ENCODE results near the gene GRK5.

The GRK5 gene

DNA sequence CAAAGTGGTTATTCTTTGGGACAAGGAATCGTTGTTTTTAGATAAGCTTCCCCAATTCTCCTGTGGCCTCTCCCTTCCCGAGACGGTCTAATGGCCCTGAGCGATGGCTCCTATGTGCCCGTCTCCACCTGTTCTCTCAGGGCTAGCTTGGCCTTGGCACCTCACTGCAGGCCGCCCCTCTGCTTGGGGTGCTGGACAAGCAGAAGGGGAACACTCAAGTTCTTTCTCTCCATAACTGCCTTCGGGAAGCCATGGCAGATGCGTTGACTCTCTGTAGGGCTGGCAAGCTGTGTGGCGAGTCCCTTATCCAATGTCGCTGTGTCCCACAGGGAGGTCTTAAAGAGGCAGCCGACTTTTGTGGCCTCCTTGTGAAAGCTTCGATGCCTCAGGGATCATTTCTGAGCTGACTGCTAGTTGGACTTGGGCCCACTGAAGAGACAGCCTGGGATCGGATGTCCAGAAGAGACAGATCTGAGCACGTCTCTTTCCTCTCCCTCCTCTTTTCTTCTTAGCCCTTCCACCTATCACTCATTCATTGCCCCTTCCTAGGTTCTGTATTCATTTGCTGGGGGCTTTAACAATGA, 70.8 kb downstream of the GRK5 start:
- DNase-seq, result no peak
- TF ChIP-seq, protein P1, sequence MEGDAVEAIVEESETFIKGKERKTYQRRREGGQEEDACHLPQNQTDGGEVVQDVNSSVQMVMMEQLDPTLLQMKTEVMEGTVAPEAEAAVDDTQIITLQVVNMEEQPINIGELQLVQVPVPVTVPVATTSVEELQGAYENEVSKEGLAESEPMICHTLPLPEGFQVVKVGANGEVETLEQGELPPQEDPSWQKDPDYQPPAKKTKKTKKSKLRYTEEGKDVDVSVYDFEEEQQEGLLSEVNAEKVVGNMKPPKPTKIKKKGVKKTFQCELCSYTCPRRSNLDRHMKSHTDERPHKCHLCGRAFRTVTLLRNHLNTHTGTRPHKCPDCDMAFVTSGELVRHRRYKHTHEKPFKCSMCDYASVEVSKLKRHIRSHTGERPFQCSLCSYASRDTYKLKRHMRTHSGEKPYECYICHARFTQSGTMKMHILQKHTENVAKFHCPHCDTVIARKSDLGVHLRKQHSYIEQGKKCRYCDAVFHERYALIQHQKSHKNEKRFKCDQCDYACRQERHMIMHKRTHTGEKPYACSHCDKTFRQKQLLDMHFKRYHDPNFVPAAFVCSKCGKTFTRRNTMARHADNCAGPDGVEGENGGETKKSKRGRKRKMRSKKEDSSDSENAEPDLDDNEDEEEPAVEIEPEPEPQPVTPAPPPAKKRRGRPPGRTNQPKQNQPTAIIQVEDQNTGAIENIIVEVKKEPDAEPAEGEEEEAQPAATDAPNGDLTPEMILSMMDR (IDR thresholded peaks at IDR 0.05; ENCODE audit: low read depth, low read length), result no peak
- H3K36me3 ChIP-seq, result no peaks in the 10 kb centered on the region
- no peak overlapping the region for H3K4me3 ChIP-seq (ENCODE audit: low read depth, low read length)
- H3K4me1 ChIP-seq, result peaks cover 4% of the 10 kb centered on the region
- H3K9me3 ChIP-seq, result no peaks in the 10 kb centered on the region
- H3K27me3 ChIP-seq, result no peaks in the 10 kb centered on the region

DNA sequence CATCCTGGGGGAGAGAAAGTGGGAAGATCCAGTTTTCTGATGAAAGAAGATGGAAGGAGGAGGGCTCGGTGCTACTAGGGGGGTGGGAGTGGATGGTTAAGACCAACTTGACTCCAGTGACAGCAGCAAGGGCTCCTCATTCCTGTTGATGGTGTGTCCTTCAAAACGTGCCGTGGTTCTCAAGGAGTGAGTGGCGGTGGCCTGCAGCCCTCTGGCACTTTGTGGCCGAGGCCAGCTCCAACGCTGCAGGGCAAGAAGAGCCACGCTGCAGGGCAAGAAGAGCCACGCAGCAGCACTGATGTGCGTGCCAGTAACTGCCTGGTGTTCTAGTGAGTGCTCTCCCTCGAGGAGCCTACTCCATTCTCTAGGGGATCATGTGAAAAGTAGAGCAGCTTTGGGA, 72.1 kb downstream of the GRK5 start:
- no peaks in the 10 kb centered on the region for H3K27me3 ChIP-seq
- no peaks in the 10 kb centered on the region for H3K36me3 ChIP-seq
- no peak for DNase-seq
- peaks cover 4% of the 10 kb centered on the region for H3K4me1 ChIP-seq
- no peaks in the 10 kb centered on the region for H3K9me3 ChIP-seq
- TF ChIP-seq, protein P1 (IDR thresholded peaks at IDR 0.05; ENCODE audit: low read depth, low read length), result no peak
- H3K4me3 ChIP-seq (ENCODE audit: low read depth, low read length), result no peak overlapping the region

DNA sequence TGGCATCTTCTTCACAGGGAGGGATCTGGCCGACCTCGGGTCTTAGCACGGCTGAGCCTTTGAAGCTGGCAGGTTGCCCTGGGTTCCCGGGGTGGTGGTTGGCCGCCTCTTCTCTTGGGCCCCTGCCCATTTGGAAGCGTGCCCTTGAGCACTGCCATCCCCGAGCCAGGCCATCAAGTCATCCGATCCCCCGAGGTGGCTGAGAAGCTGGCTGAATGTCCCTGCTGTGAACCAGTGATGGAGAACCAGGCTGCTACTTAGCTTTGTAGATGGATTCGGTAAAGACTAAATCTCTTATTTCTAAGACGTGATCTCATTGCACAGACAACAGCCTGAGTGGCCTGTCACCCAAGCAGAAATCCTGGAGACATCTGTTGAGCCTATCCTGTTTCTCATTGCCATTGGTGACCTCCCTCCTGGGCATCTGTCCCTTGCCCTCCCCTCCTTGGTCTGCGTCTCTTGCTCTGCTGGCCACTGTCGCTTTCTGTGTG, 74.3 kb downstream of the GRK5 start:
- Histone ChIP-seq H3K27me3 (no peaks in the 10 kb centered on the region), H3K9me3 (no peaks in the 10 kb centered on the region), H3K4me1 (peaks cover 4% of the 10 kb centered on the region), H3K4me3 (ENCODE audit: low read depth, low read length) (no peak overlapping the region), H3K36me3 (no peaks in the 10 kb centered on the region)
- TF ChIP-seq, protein P1 (IDR thresholded peaks at IDR 0.05; ENCODE audit: low read depth, low read length), result no peak
- DNase-seq, result peak; percentile 86

DNA sequence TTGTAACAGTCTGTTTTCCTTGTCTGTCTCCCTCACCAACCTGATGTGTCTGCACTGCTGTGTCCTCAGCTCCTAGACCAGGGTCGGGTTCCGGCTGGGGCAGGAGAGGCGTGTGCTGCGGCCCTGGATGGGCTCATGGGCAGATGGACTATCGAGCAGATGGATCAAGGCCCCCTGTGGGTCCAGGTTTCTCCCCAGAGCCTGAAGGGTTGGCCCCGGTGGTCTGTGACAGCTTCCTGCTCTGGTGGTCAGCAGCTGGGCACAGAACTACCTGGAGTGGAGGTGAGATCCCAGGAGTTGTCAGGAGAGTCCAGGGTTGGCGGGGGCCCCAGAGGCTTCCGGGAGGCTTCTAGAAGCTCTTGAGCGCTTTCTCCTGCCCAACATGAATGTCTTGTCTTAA, 75.1 kb downstream of the GRK5 start:
- no peak overlapping the region for H3K4me3 ChIP-seq (ENCODE audit: low read depth, low read length)
- peaks cover 4% of the 10 kb centered on the region for H3K4me1 ChIP-seq
- H3K27me3 ChIP-seq, result no peaks in the 10 kb centered on the region
- no peak for DNase-seq
- H3K9me3 ChIP-seq, result no peaks in the 10 kb centered on the region
- no peaks in the 10 kb centered on the region for H3K36me3 ChIP-seq
- TF ChIP-seq, protein P1 (IDR thresholded peaks at IDR 0.05; ENCODE audit: low read depth, low read length), result no peak

DNA sequence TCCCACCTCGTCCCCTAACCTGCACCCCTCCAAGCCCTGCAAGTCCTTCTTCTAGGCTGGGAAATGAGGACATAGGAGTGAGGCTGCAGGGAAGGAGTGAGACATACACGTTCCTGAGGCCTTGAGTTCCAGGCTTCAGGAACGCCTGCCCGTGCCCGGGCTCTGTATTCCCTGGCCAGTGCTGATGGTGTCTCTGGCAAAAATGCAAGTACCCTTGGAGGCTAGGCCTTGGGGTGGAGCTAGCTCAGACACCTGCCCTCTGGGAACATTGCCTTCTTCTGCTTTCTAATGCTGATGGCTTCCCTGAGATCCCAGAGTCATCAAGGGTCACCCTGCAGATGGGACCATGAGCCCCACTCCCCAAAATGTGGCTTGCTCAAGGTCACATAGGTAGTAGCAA, 76.0 kb downstream of the GRK5 start:
- TF ChIP-seq, protein P1 (IDR thresholded peaks at IDR 0.05; ENCODE audit: low read depth, low read length), result no peak
- Histone ChIP-seq H3K36me3 (no peaks in the 10 kb centered on the region), H3K27me3 (no peaks in the 10 kb centered on the region), H3K4me1 (peaks cover 4% of the 10 kb centered on the region), H3K9me3 (no peaks in the 10 kb centered on the region), H3K4me3 (ENCODE audit: low read depth, low read length) (no peak overlapping the region)
- DNase-seq, result no peak

DNA sequence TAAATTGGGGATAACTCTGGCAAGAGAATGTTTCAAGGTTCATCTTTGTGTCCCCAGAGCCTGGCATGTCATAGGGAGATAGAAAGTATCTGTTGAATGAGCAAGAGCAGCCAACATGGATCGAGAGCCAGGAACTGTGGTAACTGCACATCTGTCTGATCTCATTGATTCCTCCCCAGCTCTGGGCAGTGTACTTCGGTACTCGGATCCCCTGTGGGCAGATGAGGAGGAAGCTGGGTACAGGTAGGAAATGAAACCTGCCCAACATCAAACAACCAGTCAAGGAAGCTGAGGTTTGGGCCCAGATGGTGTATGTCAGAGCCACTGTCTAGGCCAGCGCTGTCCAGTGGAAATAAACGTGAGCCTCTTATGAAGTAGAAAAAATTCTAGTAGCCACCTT, 76.4 kb downstream of the GRK5 start:
- no peak for DNase-seq
- peaks cover 4% of the 10 kb centered on the region for H3K4me1 ChIP-seq
- H3K9me3 ChIP-seq, result no peaks in the 10 kb centered on the region
- no peak overlapping the region for H3K4me3 ChIP-seq (ENCODE audit: low read depth, low read length)
- H3K27me3 ChIP-seq, result no peaks in the 10 kb centered on the region
- H3K36me3 ChIP-seq, result no peaks in the 10 kb centered on the region
- TF ChIP-seq, protein P1 (IDR thresholded peaks at IDR 0.05; ENCODE audit: low read depth, low read length), result no peak
